AG08395 (cell line): ENCODE measurements around the gene SCAPER.

Experiments
- DNase-seq: peaks from one replicate; pipeline ENCODE4 v3.0.0; 2012; ENCODE audit warnings: mixed read lengths, low spot score

Gene SCAPER

GRCh38 chr15:76905013-76905839 is at the start of gene SCAPER:
TSS of gene SCAPER (minus strand) at chr15:76905340. CDS start at chr15:76883817, 21,523 bp downstream.
- DNase-seq, result peak; percentile 98

- no peak for DNase-seq
Observed at GRCh38 chr15:76954744-76955143, 49.6 kb upstream of the SCAPER start.

- no peak for DNase-seq
Observed at GRCh38 chr15:76953913-76954312, 48.8 kb upstream of the SCAPER start.

GRCh38 chr15:76951220-76951619 is 46.1 kb upstream of the SCAPER start:
- no peak for DNase-seq

- no peak for DNase-seq
Observed at GRCh38 chr15:76947454-76947853, 42.3 kb upstream of the SCAPER start.

- DNase-seq, result no peak
Observed at GRCh38 chr15:76945494-76946093, 40.5 kb upstream of the SCAPER start.

GRCh38 chr15:76942331-76942730 is 37.2 kb upstream of the SCAPER start:
- no peak for DNase-seq

- DNase-seq, result no peak
Observed at GRCh38 chr15:76941636-76942035, 36.5 kb upstream of the SCAPER start.

- DNase-seq, result no peak
Observed at GRCh38 chr15:76939715-76940114, 34.6 kb upstream of the SCAPER start.

- DNase-seq, result no peak
Observed at GRCh38 chr15:76938752-76939151, 33.6 kb upstream of the SCAPER start.

- no peak for DNase-seq
Observed at GRCh38 chr15:76936671-76937070, 31.5 kb upstream of the SCAPER start.

GRCh38 chr15:76935620-76936019 is 30.5 kb upstream of the SCAPER start:
- DNase-seq, result no peak

- DNase-seq, result peak; percentile 9
Observed at GRCh38 chr15:76932135-76932966, 27.2 kb upstream of the SCAPER start.

- DNase-seq, result peak; percentile 96
Observed at GRCh38 chr15:76931397-76932134, 26.4 kb upstream of the SCAPER start, which contains the start of gene RCN2. TSS of gene RCN2 (plus strand) at chr15:76931749. CDS start at chr15:76931842, 93 bp downstream.

- DNase-seq, result no peak
Observed at GRCh38 chr15:76930831-76931396, 25.8 kb upstream of the SCAPER start.

- no peak for DNase-seq
Observed at GRCh38 chr15:76929011-76929760, 24.0 kb upstream of the SCAPER start.

GRCh38 chr15:76928201-76928600 is 23.1 kb upstream of the SCAPER start:
- no peak for DNase-seq

- no peak for DNase-seq
Observed at GRCh38 chr15:76916369-76916768, 11.2 kb upstream of the SCAPER start.

GRCh38 chr15:76913737-76914136 is 8.6 kb upstream of the SCAPER start:
- no peak for DNase-seq

GRCh38 chr15:76912430-76912829 is 7.3 kb upstream of the SCAPER start:
- no peak for DNase-seq

- no peak for DNase-seq
Observed at GRCh38 chr15:76905855-76906254, 715 bp upstream of the SCAPER start.
